Heart right ventricle (tissue), 16 donors: Measurements from ENCODE around the gene LAMTOR4. TPM values are rescaled to one million over a fixed set of nuclear protein-coding genes. Genes with fewer than 3 reads are reported as not detected.
A peak's percentile ranks its signal among the peaks of the same experiment; 100 is the strongest.

Experiments used
- ATAC-seq, 8 donors: fragments of 200-7000 bp; cut with Tn5 transposase; one replicate each; pipeline ENCODE4 v1.9.1; 2020; ENCODE audit warnings: mild to moderate bottlenecking in 8 of 8, moderate library complexity in 8 of 8, moderate number of reproducible peaks in 1 of 8
- DNase-seq, 2 donors: peaks; one replicate each; pipeline ENCODE4 v3.0.0-alpha.2; 2020
- H3K27ac ChIP-seq, 10 donors: fragments of 200-600 bp; sonication (generic) in 2 of 10; one replicate each; pipeline versions ENCODE4 v1.5.0 to v1.8.0; 2020 to 2022; ENCODE audit warnings: mild to moderate bottlenecking in 3 of 10
- H3K27me3 ChIP-seq, 7 donors: fragments of 200-600 bp; one replicate each; pipeline ENCODE4 v1.8.0; 2021 to 2022; ENCODE audit warnings: mild to moderate bottlenecking in 2 of 7
- H3K36me3 ChIP-seq, 9 donors: fragments of 200-600 bp; sonication (generic) in 1 of 9; one replicate each; pipeline versions ENCODE4 v1.5.0 to v1.8.0; 2020 to 2022; ENCODE audit warnings: mild to moderate bottlenecking in 2 of 9
- H3K4me1 ChIP-seq, 9 donors: fragments of 200-600 bp; sonication (generic) in 1 of 9; one replicate each; pipeline versions ENCODE4 v1.5.0 to v1.8.0; 2020 to 2022; ENCODE audit warnings: mild to moderate bottlenecking in 4 of 9
- H3K4me3 ChIP-seq, 10 donors: fragments of 200-600 bp; sonication (generic) in 2 of 10; one replicate each; pipeline versions ENCODE4 v1.5.0 to v1.8.0; 2020 to 2022; ENCODE audit warnings: mild to moderate bottlenecking in 7 of 10, moderate library complexity in 2 of 10
- H3K9me3 ChIP-seq, 11 donors: fragments of 200-600 bp in 10 of 11; sonication (generic) in 2 of 11; one replicate each; pipeline versions ENCODE4 v1.5.0 to v1.8.0; 2013 to 2022; ENCODE audit warnings: mild to moderate bottlenecking in 2 of 11, control low read depth in 1 of 11, moderate library complexity in 1 of 11
- WGBS, 2 donors: extraction: QIAGEN DNeasy Blood & Tissue Kit; methylation state at CpG; one replicate each; pipeline ENCODE4 v1.1.7; 2013; ENCODE audit warnings: inconsistent platforms in 1 of 2; 5-methylcytosine and 5-hydroxymethylcytosine counted together
- intact Hi-C, 10 donors: fragments of 100-400 bp; cut with DNase I; formaldehyde crosslinking; loops; one replicate each; pipeline versions ENCODE4 v1.11.1 to v1.14.2; 2022
- polyA plus RNA-seq, 2 donors: library from polyadenylated mRNA; stranded (reverse); fragments of 200-250 nt; gene quantifications; one replicate each; pipeline ENCODE4 v1.2.3, GENCODE V29; 2013
- total RNA-seq, 10 donors: library from RNA; stranded (reverse); fragmentation: NEBNext Ultra II Directional in 3 of 10; extraction: Animal tissue kit (Norgen Biotek cat#: 25700) in 3 of 10; gene quantifications; one replicate each; pipeline versions ENCODE4 v1.2.1 to v1.2.4, GENCODE V29; 2021 to 2023
- TF ChIP-seq, protein P1 (sequence below), 9 donors: fragments of 200-600 bp; sonication (generic) in 2 of 9; IDR thresholded peaks; one replicate each; pipeline versions ENCODE4 v1.5.0 to v1.8.0; 2021 to 2022; ENCODE audit warnings: antibody characterized with exemption in 9 of 9, mild to moderate bottlenecking in 5 of 9, moderate library complexity in 1 of 9
- donor health status: Arrhythmogenic right ventricular cardiomyopathy.
- donor health status: ischemic (EF 13 %, LVEDD 7.1; RV severe dilation, severe dysfunction).
- donor health status: healthy with polysubstance abuse.
- donor health status: DM: no; HTN: yes; CAD: no.
- donor health status: DM: no; HTN: no; CAD: no.
- donor health status: ischemic (EF 25% LVEDD 6.9; RV normal size, moderate dysfunction).
- donor health status: ischemic (EF 25% LVEDD 5.7; RV mildly dilated, moderate dysfunction).
- donor health status: healthy.
- donor health status: DM: yes; HTN: yes; CAD: no.
- donor health status: Ischemic cardiomyopathy.
- donor health status: ischemic (EF 35%, LVEDD 5.7; RV mildly dilated, moderate dysfunction).
- donor health status: nonischemic (EF 11% LVEDD 7.7; RV severe dilation, severe dysfunction).
- donor health status: DM: yes; HTN: yes; CAD: no.
- donor health status: PGD.
- donor health status: ischemic (EF 29% LVEDD 5.4; RV normal size, mild dysfunction).
- donor health status: nonischemic (EF 23%, LVEDD 6.1; RV moderate dilation, normal function).

The LAMTOR4 gene
- total and polyA plus RNA-seq, 12 donors, result 72.3 to 210 (median 90.6) TPM

DNA sequence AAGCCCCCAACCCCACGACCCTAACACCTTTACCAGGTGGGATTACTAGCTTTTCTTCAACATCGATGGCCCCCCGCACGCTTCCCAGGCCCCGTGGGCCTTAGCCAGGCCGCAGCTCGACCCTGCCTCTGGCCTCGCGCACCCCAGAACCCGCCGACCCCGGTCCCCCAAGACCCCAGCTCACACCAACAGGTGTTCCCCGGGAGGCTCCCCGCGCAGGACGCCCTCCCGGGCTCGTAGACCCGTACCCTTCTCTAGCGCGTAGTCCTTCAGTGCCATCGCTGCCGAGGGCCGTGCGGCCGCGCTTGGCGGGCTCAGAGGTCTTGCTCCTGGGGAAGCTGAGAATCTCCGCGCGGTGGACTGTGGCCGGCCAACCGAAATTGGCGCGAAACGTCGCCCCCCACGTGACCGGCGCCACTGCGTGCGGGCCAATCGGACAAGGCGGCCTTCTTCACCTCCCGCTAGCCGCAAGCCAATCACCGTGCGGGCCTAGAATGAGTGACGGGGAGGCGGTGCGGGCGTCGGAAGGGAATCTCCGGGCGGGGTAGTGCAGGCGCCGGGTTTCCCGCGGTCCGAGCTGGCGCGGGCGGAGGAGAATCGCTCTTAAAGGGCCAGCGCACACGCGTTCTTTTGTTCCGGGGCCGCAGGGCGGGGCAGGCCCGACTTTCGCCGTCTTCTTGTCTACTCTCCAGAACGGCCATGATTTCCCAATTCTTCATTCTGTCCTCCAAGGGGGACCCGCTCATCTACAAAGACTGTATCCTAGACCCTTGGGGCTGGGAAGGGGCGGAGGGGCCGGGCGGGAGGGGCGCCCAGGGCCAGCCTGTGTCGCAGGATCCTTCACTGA, 47.5 kb upstream of the LAMTOR4 start, which contains the start of the genes AP4M1 and MCM7:
Gene AP4M1, plus strand, starts transcription at position 628 of the 847 bp plus-strand sequence. Its CDS starts 72 bp downstream, at position 700.
Gene MCM7, minus strand, starts transcription at position 382 of the 847 bp plus-strand sequence. Its CDS starts 103 bp downstream, at position 279.
- ATAC-seq (peak; percentile 94 to 97 (median 96)), DNase-seq (peak; percentile 99)
- Histone ChIP-seq H3K27ac (peak within 1 kb of the TSS; percentile 81 to 97 (median 93)), H3K36me3 (peaks cover 0 to 69% (median 43%) of the 10 kb centered on the region in 9 donors), H3K9me3 (no peaks in the 10 kb centered on the region), H3K27me3 (no peaks in the 10 kb centered on the region), H3K4me3 (peak within 1 kb of the TSS; percentile 57 to 89 (median 78)), H3K4me1 (peaks cover 3 to 32% (median 26%) of the 10 kb centered on the region in 9 donors)
- intact Hi-C loops, result loop anchor here in 4 of 10 donors (1.0 to 2.0 kb wide), 3 partner anchors 18 to 52 kb away; partner anchors contain the start of genes CNPY4 (in 3 of the 4), TAF6 (in 3 of the 4) and ZSCAN21 (in 3 of the 4)
- TF ChIP-seq, protein P1, sequence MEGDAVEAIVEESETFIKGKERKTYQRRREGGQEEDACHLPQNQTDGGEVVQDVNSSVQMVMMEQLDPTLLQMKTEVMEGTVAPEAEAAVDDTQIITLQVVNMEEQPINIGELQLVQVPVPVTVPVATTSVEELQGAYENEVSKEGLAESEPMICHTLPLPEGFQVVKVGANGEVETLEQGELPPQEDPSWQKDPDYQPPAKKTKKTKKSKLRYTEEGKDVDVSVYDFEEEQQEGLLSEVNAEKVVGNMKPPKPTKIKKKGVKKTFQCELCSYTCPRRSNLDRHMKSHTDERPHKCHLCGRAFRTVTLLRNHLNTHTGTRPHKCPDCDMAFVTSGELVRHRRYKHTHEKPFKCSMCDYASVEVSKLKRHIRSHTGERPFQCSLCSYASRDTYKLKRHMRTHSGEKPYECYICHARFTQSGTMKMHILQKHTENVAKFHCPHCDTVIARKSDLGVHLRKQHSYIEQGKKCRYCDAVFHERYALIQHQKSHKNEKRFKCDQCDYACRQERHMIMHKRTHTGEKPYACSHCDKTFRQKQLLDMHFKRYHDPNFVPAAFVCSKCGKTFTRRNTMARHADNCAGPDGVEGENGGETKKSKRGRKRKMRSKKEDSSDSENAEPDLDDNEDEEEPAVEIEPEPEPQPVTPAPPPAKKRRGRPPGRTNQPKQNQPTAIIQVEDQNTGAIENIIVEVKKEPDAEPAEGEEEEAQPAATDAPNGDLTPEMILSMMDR (IDR thresholded peaks at IDR 0.05), result no peak
- 0 to 1% methylated on average over 79 to 80 of the region's 80 CpGs for WGBS, 2 donors

DNA sequence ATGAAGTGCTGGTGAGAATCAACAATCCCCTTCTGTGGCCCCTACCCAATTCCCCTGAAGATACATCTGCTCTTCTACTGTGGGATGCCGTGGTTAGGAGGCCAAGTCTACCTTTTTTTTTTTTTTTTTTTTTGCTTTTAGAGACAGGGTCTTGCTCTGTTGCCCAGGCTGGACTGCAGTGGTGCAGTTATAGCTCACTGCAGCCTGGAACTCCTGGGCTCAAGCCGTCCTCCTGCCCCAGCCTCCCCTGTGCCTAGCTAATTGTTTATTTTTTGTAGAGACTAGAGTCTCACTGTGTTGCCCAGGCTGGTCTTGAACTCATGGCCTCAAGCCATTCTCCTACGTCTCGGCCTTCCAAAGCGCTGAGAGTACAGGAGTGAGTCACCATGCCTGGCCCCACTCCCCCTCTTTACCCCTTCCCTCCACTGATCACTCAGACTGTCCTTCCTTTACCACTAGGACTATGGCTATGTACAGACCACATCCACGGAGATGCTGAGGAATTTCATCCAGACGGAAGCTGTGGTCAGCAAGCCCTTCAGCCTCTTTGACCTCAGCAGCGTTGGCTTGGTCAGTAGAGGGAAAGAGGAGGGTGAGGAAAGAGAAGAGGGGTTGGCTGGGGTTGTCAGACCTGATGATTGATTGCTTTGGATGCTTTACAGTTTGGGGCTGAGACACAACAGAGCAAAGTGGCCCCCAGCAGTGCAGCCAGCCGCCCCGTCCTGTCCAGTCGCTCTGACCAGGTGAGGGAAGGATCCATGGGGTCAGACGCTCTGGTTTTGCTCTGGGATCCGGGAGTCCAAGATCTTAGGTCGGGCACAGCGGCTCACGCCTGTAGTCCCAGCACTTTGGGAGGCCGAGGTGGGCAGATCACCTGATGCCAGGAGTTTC, 45.5 kb upstream of the LAMTOR4 start:
- DNase-seq (no peak), ATAC-seq (no peak)
- H3K27me3 ChIP-seq, result no peaks in the 10 kb centered on the region
- H3K4me3 ChIP-seq, result no peak overlapping the region
- TF ChIP-seq, protein P1 (IDR thresholded peaks at IDR 0.05), result no peak
- peaks cover 0 to 69% (median 26%) of the 10 kb centered on the region in 9 donors for H3K36me3 ChIP-seq
- H3K4me1 ChIP-seq, result peaks cover 3 to 32% (median 26%) of the 10 kb centered on the region in 9 donors
- no peaks in the 10 kb centered on the region for H3K9me3 ChIP-seq
- intact Hi-C loops, result no loop called here
- 89 to 90% methylated on average over 17 of the region's 17 CpGs for WGBS, 2 donors
- H3K27ac ChIP-seq, result no peak overlapping the region

DNA sequence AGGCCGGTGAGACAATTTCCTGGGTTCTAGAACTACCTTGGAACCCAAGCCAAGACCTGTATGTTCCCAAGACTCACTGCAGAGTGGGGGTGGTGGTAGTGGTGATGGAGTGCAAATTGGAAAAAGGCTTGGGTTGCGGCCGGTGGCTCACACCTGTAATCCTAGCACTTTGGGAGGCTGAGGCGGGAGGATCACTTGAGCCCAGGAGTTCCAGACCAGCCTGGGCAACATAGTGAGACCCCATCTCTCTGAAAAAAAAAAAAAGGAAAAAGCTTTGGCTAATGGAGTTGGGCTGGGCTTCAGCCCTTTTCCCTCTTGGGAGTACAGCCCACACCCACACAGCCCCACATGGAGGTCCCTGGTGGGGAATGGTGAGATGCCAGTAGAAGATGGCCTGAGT, 43.2 kb upstream of the LAMTOR4 start:
- ATAC-seq, result no peak
- H3K27ac ChIP-seq, result no peak overlapping the region
- H3K4me3 ChIP-seq, result no peak overlapping the region
- H3K9me3 ChIP-seq, result no peaks in the 10 kb centered on the region
- H3K36me3 ChIP-seq, result peaks cover 0 to 79% (median 24%) of the 10 kb centered on the region in 9 donors
- WGBS, 2 donors, result 90 to 96% methylated on average over 4 of the region's 4 CpGs
- no peak for DNase-seq
- peaks cover 0 to 13% (median 10%) of the 10 kb centered on the region in 9 donors for H3K4me1 ChIP-seq
- no peaks in the 10 kb centered on the region for H3K27me3 ChIP-seq
- intact Hi-C loops, result no loop called here
- TF ChIP-seq, protein P1 (IDR thresholded peaks at IDR 0.05), result no peak

DNA sequence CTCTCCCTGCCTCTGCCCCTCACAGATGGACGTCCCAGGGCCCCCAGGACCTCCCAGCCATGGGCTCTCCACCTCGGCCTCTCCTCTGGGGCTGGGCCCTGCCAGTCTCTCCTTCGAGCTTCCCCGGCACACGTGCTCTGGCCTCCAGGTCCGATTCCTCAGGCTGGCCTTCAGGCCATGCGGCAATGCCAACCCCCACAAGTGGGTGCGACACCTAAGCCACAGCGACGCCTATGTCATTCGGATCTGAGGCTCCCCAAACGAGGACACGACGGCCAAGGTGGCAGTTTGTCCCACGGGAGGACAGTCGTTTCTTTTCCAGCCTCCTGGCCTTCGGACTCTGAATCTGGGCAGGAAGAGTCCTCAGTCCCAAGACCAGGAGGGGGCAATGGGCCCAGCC, 42.1 kb upstream of the LAMTOR4 start:
- Histone ChIP-seq H3K9me3 (no peaks in the 10 kb centered on the region), H3K4me1 (peaks cover 0 to 10% (median 7%) of the 10 kb centered on the region in 9 donors), H3K36me3 (peaks cover 0 to 90% (median 30%) of the 10 kb centered on the region in 9 donors), H3K4me3 (no peak overlapping the region), H3K27me3 (no peaks in the 10 kb centered on the region), H3K27ac (no peak overlapping the region)
- TF ChIP-seq, protein P1 (IDR thresholded peaks at IDR 0.05), result no peak
- ATAC-seq (no peak), DNase-seq (no peak)
- intact Hi-C loops, result no loop called here
- 78 to 84% methylated on average over 17 of the region's 17 CpGs for WGBS, 2 donors
